SU-DHL-6 (cell line): ENCODE data around the gene SRRM3.

Experiments
- H2AFZ ChIP-seq: fragments of 200-600 bp; sonication (generic); 2 replicates; pipeline ENCODE4 v1.6.1; 2014; ENCODE audit warnings: low read depth, mild to moderate bottlenecking, moderate library complexity, mixed read lengths, antibody characterized with exemption, low read length; ENCODE audit not compliant: severe bottlenecking
- H3F3A ChIP-seq: fragments of 200-600 bp; shearing (Covaris generic); 2 replicates; pipeline ENCODE4 v1.6.0; 2016; ENCODE audit warnings: antibody characterized with exemption, mild to moderate bottlenecking; ENCODE audit not compliant: insufficient read depth
- H3K27ac ChIP-seq: fragments of 200-600 bp; sonication (generic); 2 replicates; pipeline ENCODE4 v1.5.1; 2016; ENCODE audit warnings: low read depth, mild to moderate bottlenecking, low read length, moderate library complexity, mixed read lengths
- H3K27me3 ChIP-seq: fragments of 200-600 bp; sonication (generic), shearing (Covaris generic); 2 replicates; pipeline ENCODE4 v1.6.0; 2014; ENCODE audit warnings: mild to moderate bottlenecking, low read length
- H3K36me3 ChIP-seq: fragments of 200-600 bp; sonication (generic); 2 replicates; pipeline ENCODE4 v1.6.1; 2014; ENCODE audit warnings: mild to moderate bottlenecking, low read length, mixed read lengths
- H3K4me2 ChIP-seq: fragments of 300-600, 200-600 bp; shearing (Covaris generic), sonication (generic); 2 replicates; pipeline ENCODE4 v1.6.0; 2014; ENCODE audit warnings: low read length, low read depth, mild to moderate bottlenecking; ENCODE audit not compliant: poor library complexity, severe bottlenecking
- H3K4me3 ChIP-seq: fragments of 200-600 bp; sonication (generic); 2 replicates; pipeline ENCODE4 v1.5.1; 2014; ENCODE audit warnings: antibody characterized with exemption, low read length, mild to moderate bottlenecking, mixed read lengths; ENCODE audit not compliant: insufficient read depth, poor library complexity, severe bottlenecking
- H3K79me2 ChIP-seq: fragments of 200-600 bp; sonication (generic); 2 replicates; pipeline ENCODE4 v1.6.1; 2014; ENCODE audit warnings: mild to moderate bottlenecking, low read length, moderate library complexity; ENCODE audit not compliant: insufficient read depth
- H3K9ac ChIP-seq: fragments of 200-600 bp; sonication (generic); 2 replicates; pipeline ENCODE4 v1.7.0; 2014; ENCODE audit warnings: mild to moderate bottlenecking, low read length
- H3K9me2 ChIP-seq: fragments of 200-600 bp; sonication (generic); replicated peaks from 2 replicates; pipeline ENCODE4 v1.6.1; 2014; ENCODE audit warnings: low read length; ENCODE audit not compliant: insufficient read depth
- H3K9me3 ChIP-seq: fragments of 200-600 bp; sonication (generic); 2 replicates; pipeline ENCODE4 v1.6.1; 2014; ENCODE audit warnings: low read length, mixed read lengths; ENCODE audit not compliant: insufficient read depth
- H4K20me1 ChIP-seq: fragments of 200-600 bp; sonication (generic); 2 replicates; pipeline ENCODE4 v1.6.1; 2014; ENCODE audit warnings: low read depth, mild to moderate bottlenecking, antibody characterized with exemption, low read length, moderate library complexity, mixed read lengths
- CTCF ChIP-seq: fragments of 200-600 bp; sonication (generic); IDR thresholded peaks from one replicate; pipeline ENCODE4 v1.5.1; 2017; ENCODE audit warnings: antibody characterized with exemption, mild to moderate bottlenecking, low read length, moderate library complexity; ENCODE audit not compliant: insufficient read depth, poor library complexity, severe bottlenecking
- EZH2phosphoT487 ChIP-seq: fragments of 200-600 bp; sonication (generic), shearing (Covaris generic); conservative IDR thresholded peaks from 2 replicates; pipeline ENCODE4 v1.6.1; 2018; ENCODE audit warnings: mild to moderate bottlenecking, antibody characterized with exemption, low read length, moderate library complexity, mixed read lengths

The SRRM3 gene

GRCh38 chr7:76231583-76231982 is 29.9 kb downstream of the SRRM3 start:
- no peaks in the 10 kb centered on the region for H3F3A ChIP-seq
- no peaks in the 10 kb centered on the region for H3K9me3 ChIP-seq
- H3K79me2 ChIP-seq: no peaks in the 10 kb centered on the region
- no peak overlapping the region for H3K27ac ChIP-seq
- no peak overlapping the region for H3K4me3 ChIP-seq
- no peaks in the 10 kb centered on the region for H3K36me3 ChIP-seq
- no peak overlapping the region for H3K4me2 ChIP-seq
- no peak overlapping the region for H3K9ac ChIP-seq
- no peaks in the 10 kb centered on the region for H3K9me2 ChIP-seq
- TF ChIP-seq CTCF: no peak
- TF ChIP-seq EZH2phosphoT487: no peak
- H2AFZ ChIP-seq: no peak overlapping the region
- H4K20me1 ChIP-seq: no peaks in the 10 kb centered on the region
- no peaks in the 10 kb centered on the region for H3K27me3 ChIP-seq

- no peak overlapping the region for H3K4me2 ChIP-seq
Observed at GRCh38 chr7:76232698-76233097, 31.0 kb downstream of the SRRM3 start.

GRCh38 chr7:76233538-76234281 is 32.0 kb downstream of the SRRM3 start:
- H4K20me1 ChIP-seq: no peaks in the 10 kb centered on the region
- H3K9me2 ChIP-seq: no peaks in the 10 kb centered on the region
- no peaks in the 10 kb centered on the region for H3K79me2 ChIP-seq
- H3F3A ChIP-seq: no peaks in the 10 kb centered on the region
- H3K4me2 ChIP-seq: no peak overlapping the region
- no peaks in the 10 kb centered on the region for H3K9me3 ChIP-seq
- TF ChIP-seq EZH2phosphoT487 (no peak), CTCF (no peak)
- H2AFZ ChIP-seq: no peak overlapping the region
- H3K9ac ChIP-seq: no peak overlapping the region
- no peaks in the 10 kb centered on the region for H3K36me3 ChIP-seq
- no peak overlapping the region for H3K27ac ChIP-seq
- H3K4me3 ChIP-seq: no peak overlapping the region
- H3K27me3 ChIP-seq: no peaks in the 10 kb centered on the region

More at GRCh38 chr7:76232698-76233097, 31.0 kb downstream of the SRRM3 start:
- H2AFZ ChIP-seq: no peak overlapping the region
- no peaks in the 10 kb centered on the region for H3K79me2 ChIP-seq
- H3K27ac ChIP-seq: no peak overlapping the region
- no peak overlapping the region for H3K4me3 ChIP-seq
- no peaks in the 10 kb centered on the region for H3K27me3 ChIP-seq
- no peaks in the 10 kb centered on the region for H3K36me3 ChIP-seq
- no peaks in the 10 kb centered on the region for H4K20me1 ChIP-seq
- H3F3A ChIP-seq: no peaks in the 10 kb centered on the region
- TF ChIP-seq EZH2phosphoT487 (no peak), CTCF (no peak)
- H3K9me3 ChIP-seq: no peaks in the 10 kb centered on the region
- no peaks in the 10 kb centered on the region for H3K9me2 ChIP-seq
- H3K9ac ChIP-seq: no peak overlapping the region
